ENCODE results near the gene MACROD1. TPM values are rescaled to one million over a fixed set of nuclear protein-coding genes. Genes with fewer than 3 reads are reported as not detected.

The MACROD1 gene
- total RNA-seq, 1 donor from 2014 or later, result 11.1 TPM

- intact Hi-C loops (cut with micrococcal nuclease), result no loop called here
These were observed 9.5 kb downstream of the MACROD1 start for GRCh38 chr11:64156235-64157011.

GRCh38 chr11:64153812-64154211 is 12.1 kb downstream of the MACROD1 start:
- intact Hi-C loops (cut with micrococcal nuclease), result loop anchor here (1.0 kb wide), 1 partner anchor 154 kb away; no protein-coding TSS in a partner anchor

DNA sequence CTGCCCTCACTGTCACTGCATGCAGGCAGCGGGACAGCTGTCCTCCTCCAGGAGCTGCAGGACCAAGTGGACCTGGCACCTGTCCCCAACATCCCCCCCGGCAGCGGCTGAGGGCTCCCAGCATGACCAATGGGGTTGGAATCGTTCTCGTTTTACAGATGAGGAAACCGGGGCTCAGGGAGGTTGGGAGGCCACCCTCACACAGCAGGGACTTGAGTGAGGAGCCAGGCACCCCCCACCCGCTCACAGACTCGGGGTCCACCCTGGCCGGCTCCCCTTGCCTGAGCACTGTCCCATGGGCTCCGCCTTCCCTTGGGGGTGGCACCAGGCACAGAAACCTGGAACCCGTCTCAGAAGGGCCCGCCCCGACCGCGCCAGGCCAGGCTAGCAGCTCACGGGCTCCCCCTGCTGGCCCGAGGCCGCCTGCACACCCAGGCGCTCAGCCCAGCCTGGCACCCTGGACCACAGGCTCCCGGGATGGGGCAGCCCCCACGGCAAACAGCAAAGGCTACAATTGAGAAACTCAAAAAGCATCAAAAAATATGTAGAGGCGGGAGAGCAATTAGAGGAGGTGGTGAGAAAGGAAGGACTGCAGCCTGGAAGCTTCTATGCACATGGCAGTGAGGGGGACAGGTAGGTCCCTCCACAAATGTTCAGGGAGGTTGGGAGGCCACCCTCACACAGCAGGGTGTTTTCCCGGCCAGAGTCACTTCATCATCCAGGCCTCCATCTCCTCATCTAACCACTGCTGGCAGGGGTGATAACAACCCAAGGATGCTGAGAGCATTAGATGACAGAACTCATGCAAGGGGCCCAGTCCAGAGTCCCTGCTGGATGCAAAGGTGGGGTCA is 12.8 kb downstream of the MACROD1 start:
- intact Hi-C loops (cut with micrococcal nuclease), result loop anchor here (1.0 kb wide), 1 partner anchor 153 kb away; no protein-coding TSS in a partner anchor

DNA sequence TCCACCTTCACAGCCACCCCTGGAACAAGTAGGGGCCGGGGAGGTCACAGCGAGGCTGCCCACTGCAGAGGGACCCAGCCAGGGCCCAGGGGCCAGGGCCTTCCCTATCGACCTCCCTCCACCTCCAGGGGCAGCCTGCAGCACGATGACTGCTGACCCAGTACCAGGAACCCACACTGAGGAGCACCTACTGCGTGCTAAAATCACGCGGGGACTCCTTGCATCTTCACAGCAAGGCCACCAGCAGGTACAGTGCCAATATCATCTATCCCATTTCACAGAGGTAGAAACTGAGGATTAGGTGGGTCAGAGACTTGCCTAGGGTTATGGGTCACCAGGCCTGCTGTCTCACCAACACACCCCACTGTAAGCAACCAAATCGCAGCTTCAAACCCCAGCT is 14.6 kb downstream of the MACROD1 start:
- intact Hi-C loops (cut with micrococcal nuclease), result no loop called here

- intact Hi-C loops (cut with micrococcal nuclease), result no loop called here
These were observed 15.3 kb downstream of the MACROD1 start for GRCh38 chr11:64150481-64151239.

DNA sequence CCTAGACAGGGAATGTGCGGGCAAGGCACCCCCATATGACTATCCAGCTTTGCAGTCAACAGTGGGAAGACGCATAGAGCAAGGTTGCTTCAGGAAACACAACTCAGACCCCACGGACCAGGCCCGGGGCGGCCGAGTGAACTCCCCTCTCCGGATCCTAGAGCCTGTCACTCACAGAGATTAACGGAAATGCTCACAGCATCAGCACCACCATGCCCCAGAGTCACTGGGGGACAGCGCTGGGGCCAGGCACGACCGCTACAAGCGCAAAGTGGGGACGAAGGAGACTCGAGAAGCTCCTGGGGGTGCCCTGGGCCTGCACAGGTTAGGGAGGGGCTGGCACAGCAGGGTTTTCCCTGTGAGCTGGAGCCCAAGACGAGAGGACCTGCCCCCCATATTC is 15.9 kb downstream of the MACROD1 start:
- intact Hi-C loops (cut with micrococcal nuclease), result no loop called here

DNA sequence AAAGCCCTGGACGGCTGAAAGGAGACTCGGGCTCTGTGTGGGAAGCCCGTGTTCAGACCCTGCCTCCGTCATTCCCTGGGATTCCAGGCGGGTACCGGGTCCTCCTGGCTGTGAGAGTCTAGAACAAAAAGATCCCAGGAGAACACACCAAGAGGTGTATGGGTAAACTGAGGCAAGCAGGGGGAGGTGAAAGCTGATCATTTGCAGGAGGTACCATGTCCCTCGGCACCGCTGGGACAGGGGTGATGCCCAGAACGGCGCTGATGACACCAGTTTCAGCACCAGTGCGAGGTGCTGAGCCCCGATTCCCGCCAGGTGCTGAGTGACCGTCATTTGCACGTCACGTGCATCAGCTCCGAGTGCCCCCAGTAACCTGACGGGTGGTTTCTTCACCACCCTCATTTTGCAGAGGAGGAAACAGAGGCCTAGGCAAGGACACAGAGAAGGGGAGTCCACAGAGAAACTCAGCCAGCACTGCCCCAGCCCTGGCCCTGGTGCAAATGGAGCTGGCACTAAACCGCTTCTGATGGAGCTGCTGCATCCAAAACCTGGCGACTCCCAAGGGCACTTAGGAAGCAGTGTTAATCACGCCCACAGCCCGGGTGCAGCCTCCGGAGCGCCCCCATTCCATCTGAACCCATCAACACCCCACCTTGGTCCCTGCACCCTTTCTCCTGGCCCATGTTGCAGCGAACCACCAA is 16.8 kb downstream of the MACROD1 start:
- intact Hi-C loops (cut with micrococcal nuclease), result loop anchor here (1.0 to 5.0 kb wide), 3 partner anchors 149 to 382 kb away; partner anchors contain the start of gene ZFTA

DNA sequence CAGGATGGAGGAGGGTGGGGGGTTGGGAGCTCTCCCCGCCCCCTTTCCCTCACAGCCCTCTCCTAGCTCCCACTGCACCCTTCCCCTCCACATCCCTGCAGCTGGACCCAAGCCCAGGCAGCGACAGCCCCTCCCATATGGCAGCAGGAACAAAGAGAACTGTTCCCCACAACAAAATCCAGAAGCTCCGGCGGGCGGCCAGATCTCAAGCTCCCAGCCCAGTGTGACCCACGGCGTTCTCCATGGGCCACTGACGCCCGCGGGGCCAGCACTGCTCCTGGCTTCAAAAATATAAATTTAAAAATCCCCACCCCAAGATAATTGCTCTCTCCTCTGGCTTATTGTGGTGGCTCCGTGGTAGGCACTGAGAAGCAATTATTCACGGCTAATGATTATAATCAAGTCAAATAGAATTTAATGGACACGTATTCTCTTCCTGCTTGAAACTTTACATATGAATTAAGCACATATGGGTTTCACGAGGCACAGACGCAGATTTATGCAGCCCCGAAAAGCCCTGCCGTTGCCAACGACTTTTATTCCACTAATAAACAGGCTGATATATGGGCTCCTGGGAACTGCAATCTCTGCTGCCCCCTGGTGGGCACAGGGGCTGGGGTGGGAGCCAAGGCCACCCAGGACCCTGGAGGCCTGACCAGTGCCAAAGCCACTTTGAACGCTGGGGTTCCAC is 17.5 kb downstream of the MACROD1 start:
- intact Hi-C loops (cut with micrococcal nuclease), result loop anchor here (1.0 to 5.0 kb wide), 3 partner anchors 148 to 381 kb away; partner anchors contain the start of gene ZFTA

DNA sequence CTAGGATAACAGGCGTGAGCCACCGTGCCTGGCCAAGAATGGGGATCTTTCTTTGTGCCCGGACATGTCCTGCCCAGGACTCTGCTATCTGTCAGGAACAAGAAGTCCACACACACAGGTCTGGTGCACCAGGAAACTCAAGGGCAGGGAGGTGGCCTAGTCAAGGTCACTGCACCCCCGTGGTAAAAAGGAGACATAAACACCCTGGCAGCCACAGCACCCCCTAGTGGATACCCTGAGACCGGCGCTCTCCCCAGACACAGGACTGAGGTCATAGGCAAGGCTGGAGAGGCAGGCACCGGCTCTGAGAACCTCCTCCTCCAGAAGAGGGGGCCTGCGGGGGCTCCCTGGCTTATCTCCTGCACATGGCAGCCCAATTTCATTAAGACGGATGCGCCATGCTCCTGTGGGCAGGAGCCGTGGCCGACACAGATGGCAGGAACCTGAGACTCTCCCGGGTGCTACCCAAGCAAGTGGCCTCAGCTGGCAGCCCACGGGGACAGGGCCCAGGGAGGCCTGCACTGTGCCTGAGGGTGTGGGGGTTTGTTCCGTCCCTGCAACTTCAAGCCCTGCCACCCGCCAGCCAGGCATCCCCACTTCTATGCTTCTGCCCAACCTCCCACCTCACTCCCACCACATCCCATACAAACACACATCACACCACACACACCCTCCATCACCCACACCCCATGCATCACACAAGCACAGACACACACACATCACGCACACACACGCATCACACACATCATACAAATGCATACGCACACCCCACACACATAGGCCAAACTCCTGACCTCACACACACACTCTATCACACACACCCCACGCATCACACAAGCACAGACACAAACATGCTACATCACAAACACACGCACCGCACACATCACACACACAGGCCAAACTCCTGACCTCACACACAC is 19.6 kb downstream of the MACROD1 start:
- intact Hi-C loops (cut with micrococcal nuclease), result loop anchor here (5.0 kb wide), 1 partner anchor 379 kb away; the partner anchor contains the start of gene ZFTA

- intact Hi-C loops (cut with micrococcal nuclease), result loop anchor here (5.0 kb wide), 1 partner anchor 378 kb away; the partner anchor contains the start of gene ZFTA
These were observed 21.1 kb downstream of the MACROD1 start for GRCh38 chr11:64144587-64145472.

DNA sequence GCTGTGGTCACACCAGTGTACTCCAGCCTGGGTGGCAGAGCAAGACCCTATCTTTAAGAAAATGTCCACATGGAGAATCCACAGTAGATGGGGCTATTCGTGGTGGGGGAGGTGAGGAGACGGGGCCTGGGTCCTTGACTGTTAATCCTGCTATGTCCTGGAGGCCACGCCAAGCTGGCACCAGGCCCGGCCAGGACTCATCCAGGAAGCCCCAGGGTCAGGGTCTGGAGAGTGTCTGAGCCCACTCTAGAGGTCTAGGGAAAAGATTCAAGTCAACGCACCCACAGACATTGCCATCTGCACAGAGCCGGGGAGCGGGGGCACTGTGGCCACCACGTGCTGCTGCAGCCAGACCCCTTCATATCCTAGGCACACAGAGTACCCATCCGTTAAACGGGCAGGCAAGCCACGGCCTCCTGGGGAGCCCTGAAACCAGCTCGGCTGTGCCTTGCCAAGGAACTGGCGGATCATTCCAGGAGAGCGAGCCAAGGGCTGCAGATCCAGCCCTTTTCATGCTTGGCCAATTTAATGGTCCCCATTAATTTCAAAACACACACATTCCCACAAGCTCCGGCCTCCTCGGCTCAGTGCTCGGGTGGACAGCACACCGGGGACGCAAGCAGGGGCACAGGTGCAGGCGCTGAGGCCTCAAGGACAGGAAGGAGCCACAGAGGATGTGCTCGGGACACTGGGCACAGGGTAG is 24.7 kb downstream of the MACROD1 start:
- intact Hi-C loops (cut with micrococcal nuclease), result no loop called here

DNA sequence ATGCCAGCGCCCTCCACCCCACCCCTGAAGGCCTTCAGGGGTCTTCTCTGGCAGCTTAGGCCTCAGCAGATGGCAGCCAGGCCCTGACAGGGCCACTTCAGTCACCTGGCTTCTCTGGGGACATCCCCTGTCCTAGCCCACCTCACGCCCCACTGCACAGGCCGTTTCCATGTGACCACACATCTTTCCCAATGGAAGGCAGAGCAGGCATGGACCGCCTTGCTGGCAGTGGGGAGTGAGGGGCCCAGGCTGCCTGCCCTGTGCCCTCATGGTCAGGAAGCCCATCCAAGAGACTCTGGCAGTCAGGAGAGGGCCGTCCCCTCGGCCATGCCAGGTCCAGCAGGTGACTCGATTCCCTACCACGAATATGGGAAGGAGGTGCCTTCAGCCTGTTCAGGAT is 25.8 kb downstream of the MACROD1 start:
- intact Hi-C loops (cut with micrococcal nuclease), result no loop called here

DNA sequence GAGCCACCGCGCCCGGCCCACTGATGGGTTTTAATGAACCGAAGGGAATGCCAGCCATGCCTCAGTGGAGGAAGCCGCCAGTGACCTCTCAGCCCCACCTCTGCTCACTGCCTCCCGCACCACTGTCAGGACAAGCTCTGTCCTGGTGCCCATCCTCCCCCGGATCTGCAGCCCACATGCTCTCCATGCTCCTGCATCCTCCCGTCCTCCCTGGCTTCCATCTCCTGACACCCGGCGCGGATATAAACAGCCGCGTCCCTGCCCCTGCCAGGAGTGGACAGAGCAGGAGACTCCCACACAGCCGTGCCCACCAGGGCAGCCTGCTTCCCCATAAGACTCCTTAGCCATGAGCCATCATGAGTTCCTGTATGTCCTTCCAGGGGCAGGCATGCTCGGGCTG is 26.9 kb downstream of the MACROD1 start:
- intact Hi-C loops (cut with micrococcal nuclease), result no loop called here

DNA sequence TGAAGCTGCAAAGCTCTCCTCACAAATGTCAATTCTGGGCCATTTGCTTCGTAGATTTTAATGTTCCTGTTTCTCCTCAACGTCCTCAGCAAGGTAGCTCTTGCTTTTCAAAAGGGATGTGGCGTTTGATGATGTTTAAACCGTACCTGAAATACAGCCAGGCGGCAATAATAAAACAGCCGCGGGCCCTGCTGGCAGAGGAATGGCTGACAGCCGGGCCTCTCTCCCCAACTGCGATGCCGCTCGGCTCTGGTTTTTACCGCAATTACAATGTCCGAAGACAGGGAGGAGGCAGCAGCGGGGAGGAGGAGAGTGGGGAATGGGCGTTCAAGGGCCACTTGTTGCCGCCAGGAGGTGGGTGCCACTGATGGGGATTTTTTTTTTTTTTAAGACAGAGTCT is 27.5 kb downstream of the MACROD1 start:
- intact Hi-C loops (cut with micrococcal nuclease), result no loop called here

DNA sequence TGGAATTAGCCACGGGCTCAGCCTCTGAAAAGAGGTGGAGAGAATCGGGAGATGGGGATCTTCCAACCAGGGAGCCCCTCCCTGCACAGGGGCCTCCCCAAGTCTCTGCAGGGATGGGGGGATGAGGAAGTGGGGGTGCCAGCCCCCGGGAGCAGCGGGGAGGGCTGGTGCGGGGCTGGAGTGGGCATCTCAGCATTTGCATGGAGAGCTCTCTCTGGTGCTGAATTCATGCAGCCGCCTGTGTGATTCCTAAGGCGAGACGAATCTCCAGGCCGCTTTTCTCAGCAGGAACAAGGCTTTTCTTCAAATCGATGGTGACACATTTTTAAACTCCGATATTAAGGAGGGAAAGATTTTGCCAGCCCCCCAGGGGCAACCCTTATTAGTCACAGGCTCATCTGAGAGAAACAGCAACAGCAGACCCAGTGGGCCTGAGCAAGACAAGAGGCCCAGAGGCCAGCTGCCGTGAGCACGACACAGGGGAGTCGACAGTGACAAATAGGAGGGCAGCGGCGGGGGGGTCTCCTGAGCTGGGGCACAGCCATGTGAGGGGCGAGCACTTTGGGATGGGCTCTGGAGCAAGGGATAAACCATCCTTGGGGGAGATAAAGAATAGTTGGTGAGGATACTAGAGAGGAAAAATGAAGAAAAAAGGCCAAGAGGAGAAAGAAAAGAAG is 29.0 kb downstream of the MACROD1 start:
- intact Hi-C loops (cut with micrococcal nuclease), result no loop called here

DNA sequence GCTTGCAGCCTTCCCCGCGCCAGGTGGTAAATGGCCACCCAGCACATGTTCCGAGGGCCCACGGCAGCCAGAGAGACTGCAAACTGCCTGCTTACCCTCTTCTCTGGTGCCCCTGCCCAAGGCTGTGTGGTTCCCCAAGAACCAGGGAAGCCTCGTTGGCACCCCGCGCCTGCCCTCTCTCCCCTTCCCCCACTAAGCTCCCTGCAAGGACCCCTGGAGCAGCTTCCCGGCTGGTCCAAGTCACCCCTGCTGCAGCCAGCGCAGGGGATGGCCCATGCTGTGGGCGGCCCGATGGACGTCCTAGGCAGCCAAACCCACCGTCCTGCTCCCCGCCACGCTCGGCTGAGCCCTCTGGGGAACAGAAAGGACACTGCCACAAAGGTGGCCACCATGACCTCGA is 30.2 kb downstream of the MACROD1 start:
- intact Hi-C loops (cut with micrococcal nuclease), result no loop called here

DNA sequence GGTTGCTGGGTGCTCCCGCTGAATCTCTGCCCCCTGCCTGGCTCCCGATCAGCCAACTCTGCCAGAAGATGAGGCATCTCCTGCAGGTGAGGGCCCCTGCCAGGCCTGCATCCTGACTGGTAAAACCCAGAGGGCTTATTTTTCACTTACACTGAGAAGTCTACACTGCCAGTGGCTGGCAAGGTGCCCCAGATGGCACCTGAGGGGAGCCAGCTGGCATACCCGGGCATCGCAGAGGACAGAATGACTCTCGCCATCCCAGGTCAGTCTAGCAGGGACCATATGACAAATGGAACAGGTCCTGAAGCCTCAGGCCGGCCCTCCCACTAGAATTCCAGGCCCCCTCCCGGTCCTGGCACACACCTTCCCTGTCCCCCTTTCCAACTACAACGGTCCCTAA is 30.9 kb downstream of the MACROD1 start:
- intact Hi-C loops (cut with micrococcal nuclease), result no loop called here

Measured in T-helper 2 cell treated with Interferon-gamma antibody and Interleukin-4, amounts not matched to agents 100 ng/mL and 5 ng/mL, for 36 hours (primary cell).